VCaP (cell line): ENCODE results near the gene ERC1.

Source experiments
- H3K27ac ChIP-seq: fragments of 450-650 bp; 2 replicates; pipeline ENCODE4 v1.5.1; 2017
- CTCF ChIP-seq: fragments of 450-650 bp; conservative IDR thresholded peaks from 2 replicates; pipeline ENCODE4 v1.5.1; 2017; ENCODE audit warnings: mild to moderate bottlenecking, moderate library complexity

The ERC1 gene

GRCh38 chr12:1056390-1056789 is 65.4 kb downstream of the ERC1 start:
- no peak overlapping the region for H3K27ac ChIP-seq
- TF ChIP-seq CTCF, result no peak

GRCh38 chr12:1058423-1058822 is 67.4 kb downstream of the ERC1 start:
- no peak overlapping the region for H3K27ac ChIP-seq
- no peak for TF ChIP-seq CTCF

- no peak overlapping the region for H3K27ac ChIP-seq
- TF ChIP-seq CTCF, result no peak
Measured at GRCh38 chr12:1059162-1059561, 68.1 kb downstream of the ERC1 start.

- H3K27ac ChIP-seq, result no peak overlapping the region
- no peak for TF ChIP-seq CTCF
Measured at GRCh38 chr12:1063852-1064251, 72.8 kb downstream of the ERC1 start.

- TF ChIP-seq CTCF, result no peak
- H3K27ac ChIP-seq, result no peak overlapping the region
Measured at GRCh38 chr12:1064317-1064716, 73.3 kb downstream of the ERC1 start.

- no peak for TF ChIP-seq CTCF
- H3K27ac ChIP-seq, result no peak overlapping the region
Measured at GRCh38 chr12:1065629-1066028, 74.6 kb downstream of the ERC1 start.

GRCh38 chr12:1069846-1070245 is 78.8 kb downstream of the ERC1 start:
- TF ChIP-seq CTCF, result no peak
- no peak overlapping the region for H3K27ac ChIP-seq

- H3K27ac ChIP-seq, result no peak overlapping the region
- TF ChIP-seq CTCF, result no peak
Measured at GRCh38 chr12:1071182-1071581, 80.2 kb downstream of the ERC1 start.
